GM10248 (cell line): ENCODE results near the gene ZBTB48.

Experiments
- CTCF ChIA-PET: fragments of 300-600 bp; sonication (Branson Sonifier 250); formaldehyde crosslinking; extraction: SDS; loops from one replicate; lab custom pipeline; 2021; ENCODE audit warnings: antibody characterized with exemption; lab: Yijun Ruan, JAX
- POLR2A ChIA-PET: fragments of 350-650 bp; sonication (Branson Sonifier 250); formaldehyde crosslinking; extraction: SDS; loops from one replicate; lab custom pipeline; 2020; ENCODE audit warnings: antibody characterized with exemption; lab: Yijun Ruan, JAX
- DNase-seq: peaks from one replicate; pipeline ENCODE4 v3.0.0; 2012; ENCODE audit errors: extremely low spot score
- CTCF ChIP-seq: IDR thresholded peaks from 2 replicates; pipeline ENCODE4 v1.5.1; 2012; ENCODE audit warnings: mild to moderate bottlenecking, low read depth; ENCODE audit errors: extremely low read depth, missing control alignments, control extremely low read depth

ZBTB48 gene

GRCh38 chr1:6593810-6594209, 14.0 kb downstream of the ZBTB48 start:
- no peak for TF ChIP-seq CTCF
- DNase-seq: no peak
- ChIA-PET CTCF (interaction anchor here (1.5 to 2.3 kb wide), 2 partner anchors 16 to 39 kb away, joined by 4 to 7 read pairs; partner anchors contain the start of genes NOL9 and TAS1R1), POLR2A (no interaction called here)

GRCh38 chr1:6594977-6595740, 15.4 kb downstream of the ZBTB48 start:
- DNase-seq: no peak
- ChIA-PET POLR2A (no interaction called here), CTCF (interaction anchor here (1.5 to 2.3 kb wide), 2 partner anchors 15 to 41 kb away, joined by 4 to 7 read pairs; partner anchors contain the start of genes NOL9 and TAS1R1)

GRCh38 chr1:6596351-6596750, 16.6 kb downstream of the ZBTB48 start:
- POLR2A ChIA-PET: no interaction called here
- CTCF ChIA-PET: interaction anchor here (2.5 kb wide), 1 partner anchor 42 kb away, joined by 8 read pairs; the partner anchor contains the start of genes NOL9 and TAS1R1
- DNase-seq: no peak
- TF ChIP-seq CTCF: no peak

More at GRCh38 chr1:6594977-6595740, 15.4 kb downstream of the ZBTB48 start:
- no peak for TF ChIP-seq CTCF

GRCh38 chr1:6596886-6597776, 17.3 kb downstream of the ZBTB48 start:
- ChIA-PET POLR2A (no interaction called here), CTCF (interaction anchor here (1.4 to 2.5 kb wide), 2 partner anchors 9 to 43 kb away, joined by 4 to 8 read pairs; partner anchors contain the start of genes NOL9 and TAS1R1)
- no peak for TF ChIP-seq CTCF
- no peak for DNase-seq

- POLR2A ChIA-PET: no interaction called here
- TF ChIP-seq CTCF: no peak
- no peak for DNase-seq
- CTCF ChIA-PET: interaction anchor here (1.4 to 2.5 kb wide), 2 partner anchors 9 to 43 kb away, joined by 4 to 8 read pairs; partner anchors contain the start of genes NOL9 and TAS1R1
These were observed 18.0 kb downstream of the ZBTB48 start for GRCh38 chr1:6597777-6598131.
